Osteocyte (in vitro differentiated cells): Measurements from ENCODE around the gene COLEC12. TPM values are rescaled to one million over a fixed set of nuclear protein-coding genes. Genes with fewer than 3 reads are reported as not detected.

Experiments
- DNase-seq: peaks from one replicate; pipeline ENCODE4 v3.0.0; 2021; ENCODE audit warnings: mixed read lengths; ENCODE audit not compliant: unreplicated experiment; ENCODE audit errors: extremely low spot score
- H3K27ac Mint-ChIP-seq: one replicate; pipeline ENCODE4 v1.8.0; 2021; ENCODE audit warnings: mild to moderate bottlenecking, mixed read lengths; ENCODE audit not compliant: unreplicated experiment
- H3K27me3 Mint-ChIP-seq: one replicate; pipeline ENCODE4 v1.8.0; 2021; ENCODE audit warnings: mixed read lengths; ENCODE audit not compliant: unreplicated experiment
- H3K36me3 Mint-ChIP-seq: one replicate; pipeline ENCODE4 v1.8.0; 2021; ENCODE audit warnings: mixed read lengths; ENCODE audit not compliant: unreplicated experiment
- H3K4me1 Mint-ChIP-seq: one replicate; pipeline ENCODE4 v1.8.0; 2021; ENCODE audit warnings: mixed read lengths; ENCODE audit not compliant: unreplicated experiment
- H3K4me3 Mint-ChIP-seq: one replicate; pipeline ENCODE4 v1.8.0; 2021; ENCODE audit warnings: mild to moderate bottlenecking, moderate library complexity, mixed read lengths; ENCODE audit not compliant: unreplicated experiment
- H3K9me3 Mint-ChIP-seq: one replicate; pipeline ENCODE4 v1.8.0; 2021; ENCODE audit warnings: mixed read lengths; ENCODE audit not compliant: unreplicated experiment
- CTCF ChIP-seq: fragments of 200-600 bp; sonication (generic); IDR thresholded peaks from 2 replicates; pipeline ENCODE4 v1.5.0; 2021; ENCODE audit warnings: antibody characterized with exemption, mild to moderate bottlenecking, moderate library complexity
- total RNA-seq: library from RNA; stranded (reverse); gene quantifications from 2 replicates; pipeline ENCODE4 v1.2.1, GENCODE V29; 2021

COLEC12 gene
- total RNA-seq, 1 donor from 2014 or later, result 113 TPM

GRCh38 chr18:497688-498087 is 2.8 kb downstream of the COLEC12 start:
- Mint-ChIP-seq H3K27me3 (no peaks in the 10 kb centered on the region), H3K9me3 (no peaks in the 10 kb centered on the region), H3K36me3 (no peaks in the 10 kb centered on the region), H3K4me3 (peak overlapping the region; percentile 32), H3K27ac (no peak overlapping the region), H3K4me1 (peaks cover 50% of the 10 kb centered on the region)
- no peak for DNase-seq
- no peak for TF ChIP-seq CTCF

GRCh38 chr18:495452-495851 is 5.0 kb downstream of the COLEC12 start:
- no peak for DNase-seq
- no peak overlapping the region for H3K27ac Mint-ChIP-seq
- H3K4me1 Mint-ChIP-seq, result peaks cover 58% of the 10 kb centered on the region
- H3K36me3 Mint-ChIP-seq, result no peaks in the 10 kb centered on the region
- no peaks in the 10 kb centered on the region for H3K9me3 Mint-ChIP-seq
- H3K27me3 Mint-ChIP-seq, result no peaks in the 10 kb centered on the region
- TF ChIP-seq CTCF, result no peak
- no peak overlapping the region for H3K4me3 Mint-ChIP-seq

GRCh38 chr18:495017-495416 is 5.5 kb downstream of the COLEC12 start:
- no peak for TF ChIP-seq CTCF
- H3K27me3 Mint-ChIP-seq, result no peaks in the 10 kb centered on the region
- H3K36me3 Mint-ChIP-seq, result no peaks in the 10 kb centered on the region
- H3K9me3 Mint-ChIP-seq, result no peaks in the 10 kb centered on the region
- DNase-seq, result no peak
- peaks cover 63% of the 10 kb centered on the region for H3K4me1 Mint-ChIP-seq
- H3K4me3 Mint-ChIP-seq, result no peak overlapping the region
- no peak overlapping the region for H3K27ac Mint-ChIP-seq

GRCh38 chr18:493986-494983 is 6.2 kb downstream of the COLEC12 start:
- no peaks in the 10 kb centered on the region for H3K36me3 Mint-ChIP-seq
- no peak overlapping the region for H3K4me3 Mint-ChIP-seq
- peaks cover 70% of the 10 kb centered on the region for H3K4me1 Mint-ChIP-seq
- DNase-seq, result no peak
- peak overlapping the region; percentile 35 for H3K27ac Mint-ChIP-seq
- no peak for TF ChIP-seq CTCF
- H3K27me3 Mint-ChIP-seq, result no peaks in the 10 kb centered on the region
- H3K9me3 Mint-ChIP-seq, result no peaks in the 10 kb centered on the region

- no peak overlapping the region for H3K4me3 Mint-ChIP-seq
- H3K4me1 Mint-ChIP-seq, result peaks cover 73% of the 10 kb centered on the region
- DNase-seq, result no peak
- no peaks in the 10 kb centered on the region for H3K9me3 Mint-ChIP-seq
- H3K27me3 Mint-ChIP-seq, result no peaks in the 10 kb centered on the region
- no peak overlapping the region for H3K27ac Mint-ChIP-seq
- no peaks in the 10 kb centered on the region for H3K36me3 Mint-ChIP-seq
- no peak for TF ChIP-seq CTCF
Observed at GRCh38 chr18:492451-492850, 8.1 kb downstream of the COLEC12 start.
